Measurements from ENCODE around the gene MSX1.
A peak's percentile ranks its signal among the peaks of the same experiment; 100 is the strongest.

MSX1 gene

GRCh38 chr4:4842476-4843441, 16.7 kb upstream of the MSX1 start:
- DNase-seq, result no peak

- no peak for DNase-seq
These were observed 15.7 kb upstream of the MSX1 start for GRCh38 chr4:4843635-4844291.

- DNase-seq, result no peak
These were observed 14.4 kb upstream of the MSX1 start for GRCh38 chr4:4845027-4845426.

GRCh38 chr4:4847011-4847410, 12.5 kb upstream of the MSX1 start:
- DNase-seq, result no peak

GRCh38 chr4:4848540-4848939, 10.9 kb upstream of the MSX1 start:
- DNase-seq, result no peak

- no peak for DNase-seq
These were observed 10.4 kb upstream of the MSX1 start for GRCh38 chr4:4849106-4849505.

- DNase-seq, result no peak
These were observed 9.8 kb upstream of the MSX1 start for GRCh38 chr4:4849524-4850193.

- DNase-seq, result no peak
These were observed 8.4 kb upstream of the MSX1 start for GRCh38 chr4:4851081-4851480.

- DNase-seq, result no peak
These were observed 7.6 kb upstream of the MSX1 start for GRCh38 chr4:4851906-4852305.

- peak; percentile 1 for DNase-seq
These were observed 6.7 kb upstream of the MSX1 start for GRCh38 chr4:4852591-4853362.

- no peak for DNase-seq
These were observed 6.1 kb upstream of the MSX1 start for GRCh38 chr4:4853371-4853823.

- DNase-seq, result no peak
These were observed 5.4 kb upstream of the MSX1 start for GRCh38 chr4:4853921-4854648.

GRCh38 chr4:4854649-4855295, 4.7 kb upstream of the MSX1 start:
- DNase-seq, result no peak

GRCh38 chr4:4855301-4856070, 4.0 kb upstream of the MSX1 start:
- DNase-seq, result no peak

- no peak for DNase-seq
These were observed 3.1 kb upstream of the MSX1 start for GRCh38 chr4:4856071-4857000.

- peak; percentile 0 for DNase-seq
These were observed 2.3 kb upstream of the MSX1 start for GRCh38 chr4:4857001-4857808.

- no peak for DNase-seq
These were observed 1.5 kb upstream of the MSX1 start for GRCh38 chr4:4857809-4858508.

All from MV-4-11 (cell line).